T-helper 1 cell treated with Interleukin-12 subunit alpha and Interleukin-12 subunit beta and Interleukin-4 antibody, amounts not matched to agents 30 μg/mL and 1 μg/mL, for 36 hours (primary cell): Measurements from ENCODE around the gene AK5.

ENCODE experiments used
- H3K27ac Mint-ChIP-seq: one replicate; pipeline ENCODE4 v1.8.0; 2021; ENCODE audit warnings: mild to moderate bottlenecking, mixed read lengths
- H3K27me3 Mint-ChIP-seq: one replicate; pipeline ENCODE4 v1.8.0; 2021; ENCODE audit warnings: low read depth, mixed read lengths
- H3K36me3 Mint-ChIP-seq: one replicate; pipeline ENCODE4 v1.8.0; 2021; ENCODE audit warnings: low read depth, mixed read lengths
- H3K4me1 Mint-ChIP-seq: one replicate; pipeline ENCODE4 v1.8.0; 2021; ENCODE audit warnings: low read depth, mixed read lengths
- H3K4me3 Mint-ChIP-seq: one replicate; pipeline ENCODE4 v1.8.0; 2021; ENCODE audit warnings: mild to moderate bottlenecking, moderate library complexity, mixed read lengths
- H3K9me3 Mint-ChIP-seq: one replicate; pipeline ENCODE4 v1.8.0; 2021; ENCODE audit warnings: mixed read lengths

AK5 gene

GRCh38 chr1:77354536-77354935 lies 72.7 kb downstream of the AK5 start:
- Mint-ChIP-seq H3K9me3 (no peaks in the 10 kb centered on the region), H3K36me3 (no peaks in the 10 kb centered on the region), H3K4me3 (no peak overlapping the region), H3K27ac (no peak overlapping the region), H3K4me1 (peaks cover 4% of the 10 kb centered on the region), H3K27me3 (no peaks in the 10 kb centered on the region)

GRCh38 chr1:77355010-77355409 lies 73.2 kb downstream of the AK5 start:
- Mint-ChIP-seq H3K9me3 (no peaks in the 10 kb centered on the region), H3K4me3 (no peak overlapping the region), H3K36me3 (no peaks in the 10 kb centered on the region), H3K4me1 (peaks cover 4% of the 10 kb centered on the region), H3K27me3 (no peaks in the 10 kb centered on the region), H3K27ac (no peak overlapping the region)

GRCh38 chr1:77356136-77356535 lies 74.3 kb downstream of the AK5 start:
- H3K4me1 Mint-ChIP-seq = peaks cover 5% of the 10 kb centered on the region
- H3K36me3 Mint-ChIP-seq = no peaks in the 10 kb centered on the region
- no peak overlapping the region for H3K4me3 Mint-ChIP-seq
- no peaks in the 10 kb centered on the region for H3K27me3 Mint-ChIP-seq
- no peak overlapping the region for H3K27ac Mint-ChIP-seq
- no peaks in the 10 kb centered on the region for H3K9me3 Mint-ChIP-seq

- Mint-ChIP-seq H3K4me3 (no peak overlapping the region), H3K27ac (no peak overlapping the region), H3K4me1 (peaks cover 1% of the 10 kb centered on the region), H3K9me3 (no peaks in the 10 kb centered on the region), H3K27me3 (no peaks in the 10 kb centered on the region), H3K36me3 (no peaks in the 10 kb centered on the region)
Measured at GRCh38 chr1:77360256-77360655, 78.4 kb downstream of the AK5 start.

GRCh38 chr1:77361621-77362020 lies 79.8 kb downstream of the AK5 start:
- Mint-ChIP-seq H3K9me3 (no peaks in the 10 kb centered on the region), H3K4me3 (no peak overlapping the region), H3K27me3 (no peaks in the 10 kb centered on the region), H3K4me1 (peaks cover 1% of the 10 kb centered on the region), H3K27ac (no peak overlapping the region), H3K36me3 (no peaks in the 10 kb centered on the region)

GRCh38 chr1:77370161-77370560 lies 88.3 kb downstream of the AK5 start:
- Mint-ChIP-seq H3K9me3 (no peaks in the 10 kb centered on the region), H3K27ac (no peak overlapping the region), H3K4me3 (no peak overlapping the region), H3K36me3 (no peaks in the 10 kb centered on the region), H3K27me3 (no peaks in the 10 kb centered on the region), H3K4me1 (no peaks in the 10 kb centered on the region)

GRCh38 chr1:77370583-77371306 lies 88.9 kb downstream of the AK5 start:
- no peak overlapping the region for H3K27ac Mint-ChIP-seq
- H3K36me3 Mint-ChIP-seq = no peaks in the 10 kb centered on the region
- no peaks in the 10 kb centered on the region for H3K4me1 Mint-ChIP-seq
- H3K4me3 Mint-ChIP-seq = no peak overlapping the region
- no peaks in the 10 kb centered on the region for H3K27me3 Mint-ChIP-seq
- H3K9me3 Mint-ChIP-seq = no peaks in the 10 kb centered on the region

- no peak overlapping the region for H3K27ac Mint-ChIP-seq
- no peaks in the 10 kb centered on the region for H3K4me1 Mint-ChIP-seq
- H3K36me3 Mint-ChIP-seq = no peaks in the 10 kb centered on the region
- H3K4me3 Mint-ChIP-seq = no peak overlapping the region
- no peaks in the 10 kb centered on the region for H3K9me3 Mint-ChIP-seq
- H3K27me3 Mint-ChIP-seq = no peaks in the 10 kb centered on the region
Measured at GRCh38 chr1:77371396-77371795, 89.6 kb downstream of the AK5 start.

GRCh38 chr1:77373702-77374101 lies 91.9 kb downstream of the AK5 start:
- H3K27ac Mint-ChIP-seq = no peak overlapping the region
- H3K27me3 Mint-ChIP-seq = no peaks in the 10 kb centered on the region
- H3K4me1 Mint-ChIP-seq = no peaks in the 10 kb centered on the region
- H3K9me3 Mint-ChIP-seq = no peaks in the 10 kb centered on the region
- no peaks in the 10 kb centered on the region for H3K36me3 Mint-ChIP-seq
- H3K4me3 Mint-ChIP-seq = no peak overlapping the region

GRCh38 chr1:77375541-77375940 lies 93.7 kb downstream of the AK5 start:
- Mint-ChIP-seq H3K9me3 (no peaks in the 10 kb centered on the region), H3K36me3 (no peaks in the 10 kb centered on the region), H3K4me1 (no peaks in the 10 kb centered on the region), H3K27me3 (no peaks in the 10 kb centered on the region), H3K27ac (no peak overlapping the region), H3K4me3 (no peak overlapping the region)

GRCh38 chr1:77375990-77376389 lies 94.2 kb downstream of the AK5 start:
- no peaks in the 10 kb centered on the region for H3K4me1 Mint-ChIP-seq

GRCh38 chr1:77378723-77379535 lies 97.1 kb downstream of the AK5 start:
- Mint-ChIP-seq H3K4me3 (no peak overlapping the region), H3K36me3 (no peaks in the 10 kb centered on the region), H3K27ac (no peak overlapping the region)

More at GRCh38 chr1:77375990-77376389, 94.2 kb downstream of the AK5 start:
- H3K36me3 Mint-ChIP-seq = no peaks in the 10 kb centered on the region
- no peaks in the 10 kb centered on the region for H3K9me3 Mint-ChIP-seq
- no peaks in the 10 kb centered on the region for H3K27me3 Mint-ChIP-seq
- no peak overlapping the region for H3K4me3 Mint-ChIP-seq
- H3K27ac Mint-ChIP-seq = no peak overlapping the region

GRCh38 chr1:77382366-77382765 lies 100.5 kb downstream of the AK5 start:
- Mint-ChIP-seq H3K36me3 (no peaks in the 10 kb centered on the region), H3K4me1 (no peaks in the 10 kb centered on the region), H3K9me3 (no peaks in the 10 kb centered on the region), H3K4me3 (no peak overlapping the region), H3K27me3 (no peaks in the 10 kb centered on the region), H3K27ac (no peak overlapping the region)

More at GRCh38 chr1:77378723-77379535, 97.1 kb downstream of the AK5 start:
- no peaks in the 10 kb centered on the region for H3K4me1 Mint-ChIP-seq
- no peaks in the 10 kb centered on the region for H3K9me3 Mint-ChIP-seq
- no peaks in the 10 kb centered on the region for H3K27me3 Mint-ChIP-seq

- Mint-ChIP-seq H3K4me1 (peaks cover 2% of the 10 kb centered on the region), H3K27ac (no peak overlapping the region), H3K4me3 (no peak overlapping the region), H3K9me3 (no peaks in the 10 kb centered on the region), H3K27me3 (no peaks in the 10 kb centered on the region), H3K36me3 (no peaks in the 10 kb centered on the region)
Measured at GRCh38 chr1:77383236-77383635, 101.4 kb downstream of the AK5 start.

- Mint-ChIP-seq H3K27me3 (no peaks in the 10 kb centered on the region), H3K9me3 (no peaks in the 10 kb centered on the region), H3K4me1 (peaks cover 4% of the 10 kb centered on the region), H3K27ac (no peak overlapping the region), H3K4me3 (no peak overlapping the region), H3K36me3 (no peaks in the 10 kb centered on the region)
Measured at GRCh38 chr1:77385551-77385950, 103.7 kb downstream of the AK5 start.
